ENCODE data around the gene GAB3. TPM values are rescaled to one million over a fixed set of nuclear protein-coding genes. Genes with fewer than 3 reads are reported as not detected.

Gene GAB3
- total and polyA plus RNA-seq, 9 of the 15 experiments (the other 6 are each of a cell fraction or from before 2014, with no cell fraction given): 16.1 to 31.4 (median 20.2) TPM

GRCh38 chrX:154784149-154784995, 33.5 kb upstream of the GAB3 start:
- no peak overlapping the region for H2AFZ ChIP-seq (ENCODE audit: low read depth, low read length)
- in situ Hi-C loops (cut with MboI): no loop called here
- H3K9me3 ChIP-seq (replicated peaks; ENCODE audit: control insufficient read depth, insufficient read depth, low read depth, low read length): no peaks in the 10 kb centered on the region
- ATAC-seq (peak; percentile 40), DNase-seq (ENCODE audit: extremely low read depth in 1 of 4, low spot score in 3 of 4) (peak in 2 of 4 experiments; percentile 37 to 53), FAIRE-seq (peak; percentile 48)
- H4K20me1 ChIP-seq (replicated peaks; ENCODE audit: control insufficient read depth, insufficient read depth, low read length): peaks cover 4% of the 10 kb centered on the region
- H3K9me1 ChIP-seq (ENCODE audit: control insufficient read depth, insufficient read depth, low read length): peaks cover 4% of the 10 kb centered on the region
- peaks cover 26 to 40% of the 10 kb centered on the region in 2 experiments for H3K4me1 ChIP-seq (replicated peaks in 1 of 2; ENCODE audit: control insufficient read depth in 2 of 2, insufficient read depth in 2 of 2, low read length in 2 of 2)
- H3K36me3 ChIP-seq (ENCODE audit: control insufficient read depth, insufficient read depth, low read length): peaks cover 95% of the 10 kb centered on the region
- no TSS peak for BruUV-seq (replicated peaks)
- peak overlapping the region; percentile 54 for H3K27ac ChIP-seq (ENCODE audit: extremely low read depth, low read depth, low read length)
- H3K27me3 ChIP-seq (ENCODE audit: control insufficient read depth in 2 of 2, insufficient read depth in 2 of 2, low read length in 2 of 2): no peaks in the 10 kb centered on the region
- H3K4me2 ChIP-seq (ENCODE audit: insufficient read depth, low read length): peak overlapping the region; percentile 45
- CTCF ChIA-PET (ENCODE audit: low intra/inter-chr PET ratio): no interaction called here
- peaks cover 74% of the 10 kb centered on the region for H3K79me2 ChIP-seq (ENCODE audit: control insufficient read depth, insufficient read depth, low read length)
- intact Hi-C loops (cut with micrococcal nuclease): loop anchor here (2.0 kb wide), 1 partner anchor 14 kb away; no protein-coding TSS in a partner anchor
- WGBS (ENCODE audit: insufficient coverage, low coverage, missing lambda C conversion rate): 23% methylated on average over 10 of the region's 13 CpGs
- no peak overlapping the region for H3K4me3 ChIP-seq
- peak overlapping the region in 1 of 2 experiments; percentile 49; a peak in 3 of 4 replicates for H3K9ac ChIP-seq (ENCODE audit: insufficient read depth in 1 of 2, low read depth in 2 of 2, low read length in 2 of 2)
- POLR2A ChIA-PET: interaction anchor here (0.8 to 4.1 kb wide), 7 partner anchors 10 to 54 kb away, joined by 3 to 38 read pairs (median 5); no protein-coding TSS in a partner anchor
- TF ChIP-seq SRSF9 (IDR thresholded peaks at IDR 0.05; ENCODE audit: borderline replicate concordance, low read depth, low read length) (no peak), ZC3H4 (CRISPR knock-in tag; IDR thresholded peaks at IDR 0.05; ENCODE audit: borderline replicate concordance) (no peak), WHSC1 (IDR thresholded peaks at IDR 0.05; ENCODE audit: low read length) (no peak), ZNF41 (CRISPR knock-in tag; conservative IDR thresholded peaks at IDR 0.05) (no peak), HNRNPLL (IDR thresholded peaks at IDR 0.05; ENCODE audit: low read depth, low read length, poor library complexity, severe bottlenecking) (no peak), ZNF551 (CRISPR knock-in tag; IDR thresholded peaks at IDR 0.05) (no peak), ATF1 (CRISPR knock-in tag; IDR thresholded peaks at IDR 0.05) (no peak), ATF1 (tag; IDR thresholded peaks at IDR 0.05) (peak; percentile 24; the same call in 1 of the 2 replicates), ARID3B (CRISPR knock-in tag; IDR thresholded peaks at IDR 0.05; ENCODE audit: borderline replicate concordance) (no peak), MYC (IDR thresholded peaks at IDR 0.05; ENCODE audit: low read depth, low read length) (no peak), MYC (CRISPR knock-in tag; IDR thresholded peaks at IDR 0.05; ENCODE audit: borderline replicate concordance, low read depth) (no peak), STAT5A (IDR thresholded peaks at IDR 0.05; ENCODE audit: borderline replicate concordance, low read length) (no peak), NR3C1 (CRISPR knock-in tag; IDR thresholded peaks at IDR 0.05) (no peak), TAF9B (IDR thresholded peaks at IDR 0.05; ENCODE audit: partially characterized antibody) (no peak), SETDB1 (IDR thresholded peaks at IDR 0.05; ENCODE audit: low read length) (no peak), ZBTB1 (CRISPR knock-in tag; IDR thresholded peaks at IDR 0.05; ENCODE audit: borderline replicate concordance, low read depth) (no peak), ZNF324 (CRISPR knock-in tag; IDR thresholded peaks at IDR 0.05) (no peak), FOXM1 (IDR thresholded peaks at IDR 0.05; ENCODE audit: low read depth) (no peak), FOXM1 (CRISPR knock-in tag; IDR thresholded peaks at IDR 0.05; ENCODE audit: low read depth) (no peak), GATA2 (CRISPR knock-in tag; IDR thresholded peaks at IDR 0.05) (peak; percentile 37; the same call in 1 of the 2 replicates)
- TF ChIP-seq, protein P1, sequence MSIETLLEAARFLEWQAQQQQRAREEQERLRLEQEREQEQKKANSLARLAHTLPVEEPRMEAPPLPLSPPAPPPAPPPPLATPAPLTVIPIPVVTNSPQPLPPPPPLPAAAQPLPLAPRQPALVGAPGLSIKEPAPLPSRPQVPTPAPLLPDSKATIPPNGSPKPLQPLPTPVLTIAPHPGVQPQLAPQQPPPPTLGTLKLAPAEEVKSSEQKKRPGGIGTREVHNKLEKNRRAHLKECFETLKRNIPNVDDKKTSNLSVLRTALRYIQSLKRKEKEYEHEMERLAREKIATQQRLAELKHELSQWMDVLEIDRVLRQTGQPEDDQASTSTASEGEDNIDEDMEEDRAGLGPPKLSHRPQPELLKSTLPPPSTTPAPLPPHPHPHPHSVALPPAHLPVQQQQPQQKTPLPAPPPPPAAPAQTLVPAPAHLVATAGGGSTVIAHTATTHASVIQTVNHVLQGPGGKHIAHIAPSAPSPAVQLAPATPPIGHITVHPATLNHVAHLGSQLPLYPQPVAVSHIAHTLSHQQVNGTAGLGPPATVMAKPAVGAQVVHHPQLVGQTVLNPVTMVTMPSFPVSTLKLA (conservative IDR thresholded peaks at IDR 0.05): 0 out of 4 replicates have a peak, but pooled peaks of 1 of the 2 experiments have one; percentile 20

Measured in K562 (cell line).